GM23338 (cell line): Measurements from ENCODE around the gene PDE4D. TPM values are rescaled to one million over a fixed set of nuclear protein-coding genes. Genes with fewer than 3 reads are reported as not detected.

Experiments used
- ATAC-seq: fragments of 200-7000 bp; cut with Tn5 transposase; 3 replicates; pipeline ENCODE4 v1.9.1; 2020
- DNase-seq: peaks from one replicate; pipeline ENCODE4 v3.0.0-alpha.2; 2015; ENCODE audit warnings: low spot score
- H2AFZ ChIP-seq: fragments of 200-600 bp; sonication (generic); 2 replicates; pipeline ENCODE4 v1.8.0; 2016; ENCODE audit warnings: antibody characterized with exemption, mild to moderate bottlenecking, moderate library complexity
- H3F3A ChIP-seq: fragments of 200-600 bp; sonication (generic); replicated peaks from 2 replicates; pipeline ENCODE4 v1.8.0; 2017; ENCODE audit warnings: antibody characterized with exemption, mixed run types, low read depth
- H3K27ac ChIP-seq: fragments of 200-600 bp; sonication (generic); 2 replicates; pipeline ENCODE4 v1.6.1; 2016; ENCODE audit warnings: low read depth
- H3K27me3 ChIP-seq: fragments of 200-600 bp; sonication (generic); 2 replicates; pipeline ENCODE4 v1.8.0; 2016; ENCODE audit warnings: mild to moderate bottlenecking, mixed run types, moderate library complexity; ENCODE audit not compliant: insufficient read depth
- H3K36me3 ChIP-seq: fragments of 200-600 bp; sonication (generic); 2 replicates; pipeline ENCODE4 v1.8.0; 2016; ENCODE audit warnings: mild to moderate bottlenecking; ENCODE audit not compliant: insufficient read depth
- H3K4me1 ChIP-seq: fragments of 200-600 bp; sonication (generic); 2 replicates; pipeline ENCODE4 v1.8.0; 2016; ENCODE audit warnings: mild to moderate bottlenecking, moderate library complexity; ENCODE audit not compliant: insufficient read depth
- H3K4me2 ChIP-seq: fragments of 200-600 bp; sonication (generic); 2 replicates; pipeline ENCODE4 v1.7.1; 2017; ENCODE audit warnings: mixed run types
- H3K4me3 ChIP-seq: fragments of 200-600 bp; sonication (generic); 2 replicates; pipeline ENCODE4 v1.6.1; 2016; ENCODE audit warnings: mixed run types
- H3K79me2 ChIP-seq: fragments of 200-600 bp; sonication (generic); replicated peaks from 2 replicates; pipeline ENCODE4 v1.8.0; 2017; ENCODE audit warnings: mild to moderate bottlenecking; ENCODE audit not compliant: insufficient read depth
- H3K9me2 ChIP-seq: fragments of 200-600 bp; sonication (generic); 2 replicates; pipeline ENCODE4 v1.8.0; 2017; ENCODE audit not compliant: insufficient read depth
- H4K20me1 ChIP-seq: fragments of 200-600 bp; sonication (generic); replicated peaks from 2 replicates; pipeline ENCODE4 v1.8.0; 2017; ENCODE audit warnings: mild to moderate bottlenecking; ENCODE audit not compliant: insufficient read depth
- H3K27ac Mint-ChIP-seq: 2 replicates; pipeline ENCODE4 v1.8.0; 2020; ENCODE audit warnings: inconsistent platforms, mild to moderate bottlenecking, moderate library complexity, mixed read lengths
- H3K27me3 Mint-ChIP-seq: 3 replicates; pipeline ENCODE4 v1.8.0; 2022; ENCODE audit warnings: low read depth, mild to moderate bottlenecking, moderate library complexity, mixed read lengths, inconsistent platforms; ENCODE audit not compliant: insufficient read depth, poor library complexity
- H3K36me3 Mint-ChIP-seq: 3 replicates; pipeline ENCODE4 v1.8.0; 2021; ENCODE audit warnings: low read depth, mild to moderate bottlenecking, inconsistent platforms, moderate library complexity, mixed read lengths
- H3K4me1 Mint-ChIP-seq: 3 replicates; pipeline ENCODE4 v1.8.0; 2020; ENCODE audit warnings: mild to moderate bottlenecking, inconsistent platforms, mixed read lengths
- H3K4me3 Mint-ChIP-seq: 3 replicates; pipeline ENCODE4 v1.8.0; 2021; ENCODE audit warnings: moderate library complexity, mild to moderate bottlenecking, inconsistent platforms, mixed read lengths
- H3K9me3 Mint-ChIP-seq: 3 replicates; pipeline ENCODE4 v1.8.0; 2020; ENCODE audit warnings: moderate library complexity, mild to moderate bottlenecking, inconsistent platforms, mixed read lengths
- CREB1 ChIP-seq: fragments of 250-450 bp; sonication (Bioruptor Pico); IDR thresholded peaks from 2 replicates; pipeline ENCODE4 v1.5.0; 2020; ENCODE audit warnings: low read depth, mild to moderate bottlenecking, moderate library complexity
- ETS1 ChIP-seq: IDR thresholded peaks from 2 replicates; pipeline ENCODE4 v1.6.1; 2016; ENCODE audit warnings: antibody characterized with exemption
- EZH2 ChIP-seq: fragments of 200-600 bp; sonication (generic); IDR thresholded peaks from one replicate; pipeline ENCODE4 v1.8.0; 2017; ENCODE audit warnings: antibody characterized with exemption, mild to moderate bottlenecking, low read depth; ENCODE audit not compliant: unreplicated experiment
- EZH2phosphoT487 ChIP-seq: fragments of 200-600 bp; sonication (generic); IDR thresholded peaks from one replicate; pipeline ENCODE4 v1.8.1; 2018; ENCODE audit warnings: antibody characterized with exemption; ENCODE audit not compliant: unreplicated experiment
- JUNB ChIP-seq: IDR thresholded peaks from one replicate; pipeline ENCODE4 v1.6.1; 2016; ENCODE audit warnings: antibody characterized with exemption; ENCODE audit not compliant: unreplicated experiment
- POLR2AphosphoS5 ChIP-seq: IDR thresholded peaks from 2 replicates; pipeline ENCODE4 v1.6.1; 2016; ENCODE audit warnings: antibody characterized with exemption, low read depth
- STAT1 ChIP-seq: IDR thresholded peaks from one replicate; pipeline ENCODE4 v1.6.1; 2016; ENCODE audit warnings: antibody characterized with exemption; ENCODE audit not compliant: unreplicated experiment
- ZNF114 ChIP-seq: fragments of 250-450 bp; sonication (Bioruptor Pico); IDR thresholded peaks from 2 replicates; pipeline ENCODE4 v1.5.0; 2020; ENCODE audit warnings: mild to moderate bottlenecking, moderate library complexity
- ZNF331 ChIP-seq: fragments of 250-450 bp; sonication (Bioruptor Pico); IDR thresholded peaks from 2 replicates; pipeline ENCODE4 v1.5.0; 2020; ENCODE audit warnings: low read depth, mild to moderate bottlenecking, moderate library complexity
- ZNF462 ChIP-seq: fragments of 250-450 bp; sonication (Bioruptor Pico); IDR thresholded peaks from 2 replicates; pipeline ENCODE4 v1.5.0; 2020; ENCODE audit warnings: mild to moderate bottlenecking, moderate library complexity
- polyA plus RNA-seq: library from polyadenylated mRNA; unstranded; fragments of >200 nt; fragmentation: Nextera tagmentation; extraction: Ambion mirVana; gene quantifications from 2 replicates; pipeline ENCODE4 v1.2.1, GENCODE V29; 2016
- total RNA-seq: library from RNA; depleted of rRNA; stranded (reverse); fragments of >200 nt; shearing (Covaris generic); gene quantifications from 2 replicates; pipeline ENCODE4 v1.2.3, GENCODE V29; 2014
- TF ChIP-seq, protein P1 (sequence below), 2 experiments: fragments of 200-600 bp in 1 of 2; sonication (generic) in 1 of 2; conservative IDR thresholded peaks; 2 replicates each; pipeline versions ENCODE4 v1.5.1 to v1.6.1; 2016 to 2017; ENCODE audit warnings: antibody characterized with exemption in 2 of 2, low read depth in 2 of 2, mild to moderate bottlenecking in 2 of 2, moderate library complexity in 1 of 2

The PDE4D gene
- total and polyA plus RNA-seq, 2 experiments from 2014 or later = 2.1 to 4.7 TPM

DNA sequence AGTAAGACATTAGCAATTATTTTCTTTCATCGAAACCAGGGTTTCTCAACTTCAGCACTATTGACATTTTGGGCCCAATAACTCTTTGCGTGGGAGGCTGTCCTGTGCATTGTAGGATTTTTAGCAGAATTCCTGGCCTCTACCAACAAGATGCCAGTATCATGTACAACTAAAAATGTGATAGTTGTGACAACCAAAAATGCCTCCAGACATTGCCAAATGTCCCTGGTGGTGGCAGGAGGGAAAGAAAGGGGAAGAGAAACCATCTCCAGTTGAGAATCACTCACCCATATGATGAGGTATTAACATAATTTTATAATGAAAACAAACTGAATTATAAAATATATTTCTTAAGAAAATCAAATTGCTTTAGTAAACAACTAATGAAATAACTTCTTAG is 904.6 kb downstream of the PDE4D start:
- H3K4me3 ChIP-seq = no peak overlapping the region
- H3K4me1 ChIP-seq = peaks cover 12% of the 10 kb centered on the region
- H4K20me1 ChIP-seq = no peaks in the 10 kb centered on the region
- H3K4me1 Mint-ChIP-seq = peaks cover 22% of the 10 kb centered on the region
- H3K9me2 ChIP-seq = no peaks in the 10 kb centered on the region
- no peaks in the 10 kb centered on the region; the same call in 2 of the 3 replicates for H3K36me3 Mint-ChIP-seq
- no peak overlapping the region for H3K4me2 ChIP-seq
- no peaks in the 10 kb centered on the region for H3K79me2 ChIP-seq
- H3K9me3 Mint-ChIP-seq = no peaks in the 10 kb centered on the region
- ATAC-seq (no peak), DNase-seq (no peak)
- no peak overlapping the region for H3K4me3 Mint-ChIP-seq
- no peak overlapping the region for H2AFZ ChIP-seq
- no peak overlapping the region for H3K27ac ChIP-seq
- H3K27ac Mint-ChIP-seq = no peak overlapping the region
- no peaks in the 10 kb centered on the region for H3K27me3 ChIP-seq
- TF ChIP-seq CREB1 (CRISPR knock-in tag) = no peak
- TF ChIP-seq STAT1 = no peak
- TF ChIP-seq POLR2AphosphoS5 = no peak
- no peak for TF ChIP-seq ZNF331 (CRISPR knock-in tag)
- TF ChIP-seq ZNF114 (CRISPR knock-in tag) = no peak
- TF ChIP-seq, protein P1, sequence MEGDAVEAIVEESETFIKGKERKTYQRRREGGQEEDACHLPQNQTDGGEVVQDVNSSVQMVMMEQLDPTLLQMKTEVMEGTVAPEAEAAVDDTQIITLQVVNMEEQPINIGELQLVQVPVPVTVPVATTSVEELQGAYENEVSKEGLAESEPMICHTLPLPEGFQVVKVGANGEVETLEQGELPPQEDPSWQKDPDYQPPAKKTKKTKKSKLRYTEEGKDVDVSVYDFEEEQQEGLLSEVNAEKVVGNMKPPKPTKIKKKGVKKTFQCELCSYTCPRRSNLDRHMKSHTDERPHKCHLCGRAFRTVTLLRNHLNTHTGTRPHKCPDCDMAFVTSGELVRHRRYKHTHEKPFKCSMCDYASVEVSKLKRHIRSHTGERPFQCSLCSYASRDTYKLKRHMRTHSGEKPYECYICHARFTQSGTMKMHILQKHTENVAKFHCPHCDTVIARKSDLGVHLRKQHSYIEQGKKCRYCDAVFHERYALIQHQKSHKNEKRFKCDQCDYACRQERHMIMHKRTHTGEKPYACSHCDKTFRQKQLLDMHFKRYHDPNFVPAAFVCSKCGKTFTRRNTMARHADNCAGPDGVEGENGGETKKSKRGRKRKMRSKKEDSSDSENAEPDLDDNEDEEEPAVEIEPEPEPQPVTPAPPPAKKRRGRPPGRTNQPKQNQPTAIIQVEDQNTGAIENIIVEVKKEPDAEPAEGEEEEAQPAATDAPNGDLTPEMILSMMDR (conservative IDR thresholded peaks at IDR 0.05; ENCODE audit: low read depth in 2 of 2) = no peak
- no peak for TF ChIP-seq EZH2phosphoT487
- TF ChIP-seq EZH2 = no peak
- no peak for TF ChIP-seq ZNF462 (CRISPR knock-in tag)
- TF ChIP-seq JUNB = no peak
- no peak for TF ChIP-seq ETS1
- H3F3A ChIP-seq = no peaks in the 10 kb centered on the region
- H3K36me3 ChIP-seq = no peaks in the 10 kb centered on the region
- peaks cover 3% of the 10 kb centered on the region for H3K27me3 Mint-ChIP-seq
